ENCODE results near the gene RNF151. TPM values are rescaled to one million over a fixed set of nuclear protein-coding genes. Genes with fewer than 3 reads are reported as not detected.
A peak's percentile ranks its signal among the peaks of the same experiment; 100 is the strongest.

RNF151 gene
- total RNA-seq, 1 experiment from 2014 or later = 0.28 TPM

GRCh38 chr16:1958715-1959268, 7.9 kb upstream of the RNF151 start:
- Mint-ChIP-seq H3K27ac (no peak overlapping the region), H3K4me1 (peaks cover 25 to 38% of the 10 kb centered on the region in 2 experiments), H3K9me3 (peaks cover 0 to 3% of the 10 kb centered on the region in 2 experiments; a peak in 1 of 5 replicates), H3K4me3 (peak overlapping the region; percentile 91 to 96), H3K36me3 (ENCODE audit: insufficient read depth in 1 of 3, low read depth in 3 of 3) (peaks cover 22 to 32% (median 28%) of the 10 kb centered on the region in 3 experiments), H3K27me3 (ENCODE audit: low read depth) (peaks cover 25% of the 10 kb centered on the region)
- no peaks in the 10 kb centered on the region for H3K79me1 ChIP-seq (ENCODE audit: insufficient read depth, low read depth, low read length, poor library complexity, severe bottlenecking)
- H4K8ac ChIP-seq (replicated peaks; ENCODE audit: insufficient read length, low read depth, low read length) = no peak overlapping the region
- H3K18ac ChIP-seq (ENCODE audit: insufficient read length, low read depth, low read length) = no peak overlapping the region
- no peak for TF ChIP-seq CTCF (conservative IDR thresholded peaks at IDR 0.05)
- no peak overlapping the region for H2BK120ac ChIP-seq (ENCODE audit: low read depth, low read length, poor library complexity, severe bottlenecking)
- peak overlapping the region; percentile 79 for H3K4me2 ChIP-seq (ENCODE audit: insufficient read depth, insufficient read length, low read length)
- H2BK12ac ChIP-seq (ENCODE audit: insufficient read length, low read depth, low read length) = no peak overlapping the region
- no peak overlapping the region for H3K23ac ChIP-seq (ENCODE audit: insufficient read length, low read depth, low read length)
- H3K23me2 ChIP-seq (ENCODE audit: insufficient read length, low read depth, low read length, poor library complexity, severe bottlenecking) = peaks cover 14% of the 10 kb centered on the region
- H2BK5ac ChIP-seq (ENCODE audit: insufficient read length, low read length) = no peak overlapping the region
- H3T11ph ChIP-seq (ENCODE audit: low read length) = no peak overlapping the region
- H3K27me3 ChIP-seq (ENCODE audit: insufficient read depth, low read length) = no peaks in the 10 kb centered on the region
- no peak overlapping the region for H2BK15ac ChIP-seq (ENCODE audit: low read depth, low read length)
- no peak overlapping the region for H3K4ac ChIP-seq (ENCODE audit: low read depth, low read length)
- H2AK5ac ChIP-seq (ENCODE audit: insufficient read length, low read length) = no peak overlapping the region
- WGBS (ENCODE audit: extremely low coverage, insufficient read length, low lambda C conversion rate) = no CpG with 5 or more reads among the region's 14 CpGs
- H3K4me1 ChIP-seq (ENCODE audit: insufficient read depth, low read length) = no peaks in the 10 kb centered on the region
- no peak overlapping the region for H4K91ac ChIP-seq (ENCODE audit: insufficient read length, low read depth, low read length)
- no peaks in the 10 kb centered on the region for H3K9me3 ChIP-seq (ENCODE audit: control insufficient read depth, low read depth, low read length)
- no peak overlapping the region for H3K27ac ChIP-seq (ENCODE audit: insufficient read length, low read depth, low read length)
- no peaks in the 10 kb centered on the region for H4K20me1 ChIP-seq (ENCODE audit: control insufficient read depth, insufficient read depth, insufficient read length)
- no peak overlapping the region for H3K14ac ChIP-seq (ENCODE audit: insufficient read depth, low read length)
- DNase-seq = no peak
- H2AFZ ChIP-seq (ENCODE audit: low read length) = peak overlapping the region; percentile 66
- no peak overlapping the region for H3K9ac ChIP-seq (ENCODE audit: extremely low read depth, insufficient read length, low read length)
- H2BK20ac ChIP-seq (ENCODE audit: low read depth, low read length, poor library complexity, severe bottlenecking) = no peak overlapping the region
- no peak overlapping the region for H4K5ac ChIP-seq (ENCODE audit: insufficient read length, low read depth, low read length)
- peaks cover 6% of the 10 kb centered on the region for H3K79me2 ChIP-seq (ENCODE audit: insufficient read depth, low read length)
- no peak overlapping the region for H3K56ac ChIP-seq (ENCODE audit: insufficient read length, low read depth, low read length)

Data from H9 (cell line).